Activated CD8-positive, alpha-beta memory T cell treated with anti-CD3 and anti-CD28 coated beads for 48 hours (primary cell): ENCODE measurements around the gene PTPRH.
"Not testable (repeated sequence)": the region's sequence is repeated elsewhere in the genome, so short reads cannot be mapped to it uniquely, and the experiment has no call there.

ENCODE experiments used
- DNase-seq, 3 experiments: peaks; one replicate each; pipeline ENCODE4 v3.0.0-alpha.2; 2020; ENCODE audit warnings: low read depth in 2 of 3, low spot score in 2 of 3

Gene PTPRH

GRCh38 chr19:55225415-55225958 lies 16.2 kb upstream of the PTPRH start:
- no peak for DNase-seq

DNA sequence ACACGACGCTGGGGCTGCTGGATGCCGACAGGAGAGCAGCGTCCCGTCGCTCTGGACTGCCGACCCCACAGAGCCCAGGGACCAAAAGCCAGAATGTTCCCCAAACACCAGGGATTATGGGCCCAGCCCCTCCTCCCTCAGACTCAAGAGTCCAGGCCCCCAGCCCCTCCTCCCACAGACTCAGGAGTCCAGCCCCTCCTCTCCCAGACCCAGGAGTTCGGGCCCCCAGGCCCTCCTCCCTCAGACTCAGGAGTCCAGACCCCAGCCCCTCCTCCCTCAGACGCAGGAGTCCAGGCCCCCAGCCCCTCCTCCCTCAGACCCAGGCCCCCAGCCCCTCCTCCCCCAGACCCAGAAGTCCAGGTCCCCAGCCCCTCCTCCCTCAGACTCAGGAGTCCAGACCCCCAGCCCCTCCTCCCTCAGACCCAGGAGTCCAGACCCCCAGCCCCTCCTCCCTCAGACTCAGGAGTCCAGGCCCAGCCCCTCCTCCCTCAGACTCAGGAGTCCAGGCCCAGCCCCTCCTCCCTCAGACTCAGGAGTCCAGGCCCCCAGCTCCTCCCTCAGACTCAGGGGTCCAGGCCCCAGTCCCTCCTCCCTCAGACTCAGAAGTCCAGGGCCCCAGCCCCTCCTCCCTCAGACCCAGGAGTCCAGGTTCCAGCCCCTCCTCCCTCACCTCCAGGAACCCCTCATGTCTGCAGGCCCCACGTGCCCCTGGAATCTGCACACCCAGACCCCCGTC lies 15.5 kb upstream of the PTPRH start:
- not testable (repeated sequence) for DNase-seq

- DNase-seq = no peak
These were observed 14.9 kb upstream of the PTPRH start for GRCh38 chr19:55224038-55224665.

- DNase-seq = no peak
These were observed 14.2 kb upstream of the PTPRH start for GRCh38 chr19:55223291-55224037.

GRCh38 chr19:55220525-55220924 lies 11.2 kb upstream of the PTPRH start:
- DNase-seq = no peak

GRCh38 chr19:55216461-55217198 lies 7.3 kb upstream of the PTPRH start:
- DNase-seq = peak in 2 of 3 experiments; percentile 34 to 36

GRCh38 chr19:55213547-55213946 lies 4.2 kb upstream of the PTPRH start:
- no peak for DNase-seq

DNA sequence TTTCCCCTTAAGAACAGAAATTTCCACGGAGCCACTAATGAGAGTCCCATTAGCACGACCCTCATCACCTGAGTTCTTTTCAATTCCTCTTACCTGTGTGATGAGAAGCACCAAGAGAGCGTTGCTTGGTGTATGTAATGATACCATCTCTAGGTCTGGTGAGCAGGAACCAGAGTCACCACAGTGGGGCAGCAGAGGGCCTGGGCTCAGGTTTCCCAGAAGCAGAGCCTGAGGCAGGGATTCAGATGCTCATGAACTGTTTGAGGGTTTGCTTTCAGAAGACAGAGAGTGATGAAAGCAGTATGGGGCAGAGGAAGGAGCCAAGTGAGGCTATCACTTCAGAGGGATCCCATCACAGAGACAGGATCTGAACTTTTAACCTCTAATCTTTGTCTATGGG lies 3.1 kb upstream of the PTPRH start:
- no peak for DNase-seq

- no peak for DNase-seq
These were observed 582 bp upstream of the PTPRH start for GRCh38 chr19:55209693-55210472.

GRCh38 chr19:55206664-55207500 lies 2.4 kb downstream of the PTPRH start:
- peak in 2 of 3 experiments; percentile 16 to 29 for DNase-seq

DNA sequence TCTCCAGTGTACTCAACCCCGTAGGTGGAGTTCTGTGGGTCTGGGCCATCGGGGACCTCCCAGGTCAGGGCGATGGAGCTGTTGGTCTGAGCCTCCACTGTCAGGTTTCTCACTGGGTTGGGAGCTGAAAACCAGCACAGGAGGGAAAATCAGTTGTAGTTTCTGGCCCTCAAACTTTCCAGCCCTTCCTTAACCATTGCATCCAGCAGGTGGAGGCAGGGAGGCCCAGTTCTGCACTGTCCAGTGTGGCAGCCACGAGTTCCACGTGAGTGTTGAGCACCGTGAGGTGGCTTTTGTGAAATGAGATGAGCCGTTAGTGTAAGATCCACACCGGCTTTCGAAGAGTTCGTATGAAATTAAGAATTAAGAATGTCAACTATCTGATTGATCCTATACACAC lies 7.1 kb downstream of the PTPRH start:
- not testable (repeated sequence) for DNase-seq

DNA sequence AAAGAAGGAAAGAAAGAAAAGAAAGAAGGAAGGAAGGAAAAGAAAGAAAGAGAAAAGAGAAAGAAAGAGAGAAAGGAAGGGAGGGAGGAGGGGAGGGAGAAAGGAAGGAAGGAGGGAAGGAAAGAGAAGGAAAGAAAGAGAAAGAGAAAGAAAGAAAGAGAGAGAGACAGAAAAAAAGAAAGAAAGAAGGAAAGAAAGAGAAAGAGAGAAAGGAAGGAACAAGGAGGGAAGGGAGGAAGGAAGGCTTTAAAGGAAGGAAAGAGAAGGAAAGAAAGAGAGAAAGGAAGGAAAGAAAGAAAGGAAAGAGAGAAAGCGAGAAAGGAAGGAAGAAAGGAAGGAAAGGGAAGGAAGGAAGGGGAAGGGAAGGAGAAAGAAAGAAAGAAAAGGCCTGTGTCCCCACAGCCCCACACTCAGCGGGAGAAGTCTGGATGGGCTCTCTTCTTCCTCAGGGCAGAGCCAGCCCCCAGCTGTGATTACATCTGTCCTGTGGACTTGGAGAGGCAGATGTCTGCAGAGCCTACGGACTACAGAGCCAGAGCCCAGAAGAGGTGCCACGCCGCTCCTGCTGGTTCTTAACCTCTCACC lies 9.6 kb downstream of the PTPRH start:
- no peak for DNase-seq

DNA sequence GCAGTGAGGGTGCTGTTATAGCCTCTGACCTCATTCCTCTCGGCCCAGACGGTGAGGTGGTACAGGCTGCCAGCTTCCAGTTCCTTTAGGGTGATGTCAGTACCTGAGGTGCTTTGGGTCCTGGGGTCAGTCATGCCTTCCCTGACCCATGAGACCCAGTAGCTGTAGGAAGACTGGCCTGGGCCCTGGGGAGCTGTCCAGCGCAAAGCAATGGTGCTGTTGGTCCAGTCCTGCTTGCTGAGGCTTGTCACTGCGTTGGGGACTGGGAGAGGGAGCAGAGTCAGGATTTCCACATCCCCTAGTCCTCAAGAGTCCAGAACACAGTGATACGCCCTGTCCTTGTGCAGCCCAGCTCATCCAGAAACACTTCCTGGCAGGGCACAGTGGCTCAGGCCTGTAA lies 10.7 kb downstream of the PTPRH start:
- no peak for DNase-seq

- no peak for DNase-seq
These were observed 11.8 kb downstream of the PTPRH start for GRCh38 chr19:55197528-55197927.

DNA sequence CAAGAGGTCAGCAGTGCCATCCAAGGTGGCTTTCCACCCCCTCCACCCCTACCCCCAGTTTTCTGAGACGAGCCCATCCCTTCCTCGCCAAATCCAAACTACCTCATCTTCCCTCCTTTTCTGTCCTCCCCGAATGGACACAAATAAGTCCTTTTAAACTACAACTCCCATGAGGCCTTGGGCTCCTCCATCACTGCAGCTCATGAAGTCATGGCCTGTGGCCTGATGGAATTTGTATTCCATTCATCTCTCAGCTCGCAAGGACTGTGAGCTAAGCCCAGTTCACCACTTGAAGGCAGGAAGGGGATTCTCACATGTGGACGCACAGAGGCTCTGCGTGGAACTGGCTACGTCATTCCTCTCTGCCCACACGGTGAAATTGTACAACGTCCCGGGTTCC lies 12.5 kb downstream of the PTPRH start:
- DNase-seq = no peak

- no peak for DNase-seq
These were observed 15.8 kb downstream of the PTPRH start for GRCh38 chr19:55193481-55193880.

- DNase-seq = no peak
These were observed 19.9 kb downstream of the PTPRH start for GRCh38 chr19:55189403-55189835.

- DNase-seq = no peak
These were observed 20.7 kb downstream of the PTPRH start for GRCh38 chr19:55188625-55189024.

GRCh38 chr19:55186080-55186479 lies 23.2 kb downstream of the PTPRH start:
- no peak for DNase-seq
